Stimulated activated effector memory CD8-positive, alpha-beta T cell treated with anti-CD3 and anti-CD28 coated beads, Interleukin-12 subunit alpha, Interleukin-12 subunit beta, amount 100 ng/mL, for 72 hours (primary cell): Measurements from ENCODE around the gene PTGDR2.
A peak's percentile ranks its signal among the peaks of the same experiment; 100 is the strongest.

Experiments
- ATAC-seq: fragments of 150-1000 bp; cut with Tn5 transposase; 2 replicates; pipeline ENCODE4 v1.10.0; 2021
- DNase-seq, 2 donors: peaks; one replicate each; pipeline ENCODE4 v3.0.0; 2021 to 2022; ENCODE audit warnings: low spot score in 2 of 2
- H3K27ac Mint-ChIP-seq: one replicate; pipeline ENCODE4 v1.8.0; 2022; ENCODE audit warnings: mild to moderate bottlenecking, mixed read lengths
- H3K36me3 Mint-ChIP-seq: one replicate; pipeline ENCODE4 v1.8.0; 2022; ENCODE audit warnings: mild to moderate bottlenecking, mixed read lengths
- H3K4me1 Mint-ChIP-seq: one replicate; pipeline ENCODE4 v1.8.0; 2022; ENCODE audit warnings: mixed read lengths
- H3K4me3 Mint-ChIP-seq: one replicate; pipeline ENCODE4 v1.8.0; 2022; ENCODE audit warnings: mild to moderate bottlenecking, mixed read lengths
- H3K9me3 Mint-ChIP-seq: one replicate; pipeline ENCODE4 v1.8.0; 2022; ENCODE audit warnings: mixed read lengths

Gene PTGDR2

DNA sequence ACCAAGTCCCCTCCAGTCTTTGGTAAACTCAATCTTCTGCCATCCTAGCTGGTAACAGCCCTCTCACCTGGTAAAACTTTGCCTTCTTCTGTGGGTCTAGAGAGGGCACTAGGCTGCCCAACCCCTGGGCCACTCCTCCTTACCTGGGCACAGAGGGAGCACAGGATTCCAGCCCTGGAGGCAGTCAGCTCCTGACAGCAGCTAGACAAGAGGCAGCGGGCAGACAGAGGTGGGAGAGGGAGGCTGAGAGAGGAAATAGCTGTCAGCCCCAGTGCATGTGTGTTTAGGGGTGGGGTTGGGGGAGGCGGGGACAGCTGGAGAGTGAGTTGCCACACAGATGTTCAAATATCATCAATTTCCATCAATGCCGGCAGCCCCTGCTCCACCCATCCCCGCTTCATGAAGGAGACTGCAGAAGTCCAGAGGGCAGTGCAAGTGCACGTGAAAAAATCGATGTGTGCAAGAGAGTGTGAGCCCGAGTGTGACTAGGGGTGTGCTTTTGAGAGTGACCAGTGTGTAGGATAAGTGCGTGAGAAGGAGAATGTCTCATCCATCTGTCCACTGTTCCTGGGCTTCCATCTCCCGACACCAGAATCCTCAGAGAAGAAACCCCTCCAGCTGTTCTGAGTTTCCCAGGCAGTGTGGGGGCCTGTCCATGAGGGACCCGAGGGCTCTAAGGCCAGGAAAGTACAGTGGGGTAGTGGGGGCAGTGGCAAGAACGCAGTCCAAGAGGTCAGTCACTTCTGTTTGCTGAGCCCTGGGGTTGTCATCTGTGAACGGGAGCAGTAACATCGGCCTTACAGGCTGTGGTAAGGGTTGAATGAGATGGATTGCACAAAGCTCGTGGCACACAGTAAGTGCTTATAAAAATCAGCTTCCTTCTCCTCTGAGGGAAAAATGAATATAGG is at the start of gene PTGDR2:
TSS of gene PTGDR2 (minus strand) at position 225 of the 908 bp plus-strand sequence. CDS start 2,228 bp downstream, outside the sequence.
- no peaks in the 10 kb centered on the region for H3K9me3 Mint-ChIP-seq
- no peak within 1 kb of the TSS for H3K27ac Mint-ChIP-seq
- no peak within 1 kb of the TSS for H3K4me3 Mint-ChIP-seq
- peaks cover 20% of the 10 kb centered on the region for H3K4me1 Mint-ChIP-seq
- peaks cover 13% of the 10 kb centered on the region for H3K36me3 Mint-ChIP-seq
- ATAC-seq (no peak), DNase-seq (no peak)

DNA sequence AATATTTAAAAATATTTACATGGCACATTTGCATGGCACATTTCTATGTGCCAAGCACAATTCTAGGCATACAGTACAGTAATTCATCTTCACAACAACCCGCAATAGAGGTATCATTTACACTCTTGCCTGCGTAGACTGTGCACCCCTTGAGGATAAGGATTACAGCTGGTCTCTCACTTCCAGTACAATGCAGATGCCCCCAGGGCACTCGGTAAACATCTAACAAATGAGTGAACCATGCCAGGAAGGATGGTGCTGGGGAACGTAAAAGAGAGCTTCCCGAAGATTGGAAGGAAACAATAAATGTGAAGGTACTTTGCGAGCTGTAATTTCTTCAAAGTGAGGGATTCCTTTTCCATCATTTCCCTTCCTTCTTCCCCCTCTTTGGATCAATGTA is 49.3 kb upstream of the PTGDR2 start:
- Mint-ChIP-seq H3K36me3 (peaks cover 47% of the 10 kb centered on the region), H3K27ac (peak overlapping the region; percentile 94), H3K4me3 (peak overlapping the region; percentile 86), H3K4me1 (peaks cover 35% of the 10 kb centered on the region), H3K9me3 (no peaks in the 10 kb centered on the region)
- no peak for ATAC-seq
- DNase-seq: no peak

DNA sequence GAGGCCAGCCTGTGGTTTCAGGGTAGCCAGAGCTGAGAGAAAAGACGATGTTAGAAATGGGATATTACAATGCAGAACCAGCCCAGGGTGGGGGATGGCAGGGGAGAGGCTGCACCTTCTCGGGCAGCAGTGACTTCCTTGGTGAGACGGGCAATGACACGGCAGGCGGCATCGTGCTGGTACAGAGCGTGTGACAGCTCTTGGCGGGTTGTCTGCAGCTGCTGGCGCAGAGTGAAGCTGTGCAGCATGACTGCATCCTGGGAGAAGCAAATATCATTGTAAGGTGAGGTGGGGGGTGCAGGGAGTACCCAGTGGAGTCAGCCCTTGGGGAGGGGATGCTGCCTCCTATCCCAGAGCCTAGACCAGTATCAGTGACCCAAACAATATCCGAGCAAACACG is 46.9 kb upstream of the PTGDR2 start:
- Mint-ChIP-seq H3K4me3 (no peak overlapping the region), H3K27ac (peak overlapping the region; percentile 26), H3K36me3 (peaks cover 71% of the 10 kb centered on the region), H3K4me1 (peaks cover 29% of the 10 kb centered on the region), H3K9me3 (no peaks in the 10 kb centered on the region)
- no peak for DNase-seq
- ATAC-seq: no peak

DNA sequence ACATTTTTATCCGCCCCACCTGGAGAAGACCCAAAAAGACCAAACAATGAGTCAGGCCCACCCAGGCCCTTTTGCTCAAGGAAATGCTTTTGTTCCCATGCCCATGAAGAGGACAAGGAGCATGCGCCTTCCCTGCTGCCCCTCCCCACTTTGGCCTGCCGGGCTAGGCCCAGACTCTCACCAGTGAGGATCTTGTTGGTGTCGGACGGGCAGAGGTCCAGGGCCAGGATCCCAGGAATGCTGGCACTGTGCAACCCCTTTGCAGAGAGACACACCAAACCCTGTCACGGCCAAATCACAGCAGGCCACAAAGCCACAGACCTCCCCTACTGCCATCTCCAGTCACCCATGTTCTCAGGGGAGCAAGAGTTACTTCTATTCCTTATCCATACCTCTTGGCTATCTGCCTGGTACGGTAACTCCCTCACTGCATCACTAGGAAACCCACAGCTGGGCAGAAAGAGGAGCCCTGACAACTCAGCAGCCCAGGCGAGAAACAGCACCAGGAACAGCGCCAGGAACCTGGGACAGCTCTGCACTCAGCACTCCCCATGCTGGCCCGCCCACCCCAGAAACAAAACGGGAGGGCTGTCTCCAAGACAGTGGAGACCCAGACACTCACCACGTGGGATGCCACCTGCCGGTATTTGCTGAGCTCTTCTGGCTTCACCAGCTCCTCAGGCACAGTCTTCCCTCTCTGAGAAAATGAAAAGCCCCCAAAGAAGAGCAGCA is 45.1 kb upstream of the PTGDR2 start:
- DNase-seq (no peak), ATAC-seq (no peak)
- Mint-ChIP-seq H3K9me3 (no peaks in the 10 kb centered on the region), H3K36me3 (peaks cover 82% of the 10 kb centered on the region), H3K4me3 (no peak overlapping the region), H3K27ac (no peak overlapping the region), H3K4me1 (peaks cover 29% of the 10 kb centered on the region)

DNA sequence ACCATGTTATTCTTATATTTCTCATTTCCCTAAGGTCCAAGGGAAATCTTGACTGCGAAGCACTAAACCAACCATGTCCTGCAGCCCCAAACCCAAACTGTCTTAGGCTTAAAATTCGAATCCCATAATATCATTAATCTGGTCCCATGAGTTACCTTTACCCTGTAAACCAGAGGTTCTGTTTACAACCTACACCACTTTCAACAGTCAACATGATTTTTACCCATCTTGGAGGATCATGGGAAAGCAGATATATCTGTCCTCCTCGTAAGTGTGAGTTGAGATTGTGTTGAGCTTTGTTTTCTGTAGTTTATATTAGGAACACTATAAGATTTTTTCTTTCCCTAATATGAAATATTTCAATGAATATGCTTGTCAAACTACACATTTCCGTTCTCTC is 44.2 kb upstream of the PTGDR2 start:
- Mint-ChIP-seq H3K36me3 (peaks cover 91% of the 10 kb centered on the region), H3K27ac (no peak overlapping the region), H3K4me3 (no peak overlapping the region), H3K9me3 (no peaks in the 10 kb centered on the region), H3K4me1 (peaks cover 21% of the 10 kb centered on the region)
- DNase-seq (no peak), ATAC-seq (no peak)

DNA sequence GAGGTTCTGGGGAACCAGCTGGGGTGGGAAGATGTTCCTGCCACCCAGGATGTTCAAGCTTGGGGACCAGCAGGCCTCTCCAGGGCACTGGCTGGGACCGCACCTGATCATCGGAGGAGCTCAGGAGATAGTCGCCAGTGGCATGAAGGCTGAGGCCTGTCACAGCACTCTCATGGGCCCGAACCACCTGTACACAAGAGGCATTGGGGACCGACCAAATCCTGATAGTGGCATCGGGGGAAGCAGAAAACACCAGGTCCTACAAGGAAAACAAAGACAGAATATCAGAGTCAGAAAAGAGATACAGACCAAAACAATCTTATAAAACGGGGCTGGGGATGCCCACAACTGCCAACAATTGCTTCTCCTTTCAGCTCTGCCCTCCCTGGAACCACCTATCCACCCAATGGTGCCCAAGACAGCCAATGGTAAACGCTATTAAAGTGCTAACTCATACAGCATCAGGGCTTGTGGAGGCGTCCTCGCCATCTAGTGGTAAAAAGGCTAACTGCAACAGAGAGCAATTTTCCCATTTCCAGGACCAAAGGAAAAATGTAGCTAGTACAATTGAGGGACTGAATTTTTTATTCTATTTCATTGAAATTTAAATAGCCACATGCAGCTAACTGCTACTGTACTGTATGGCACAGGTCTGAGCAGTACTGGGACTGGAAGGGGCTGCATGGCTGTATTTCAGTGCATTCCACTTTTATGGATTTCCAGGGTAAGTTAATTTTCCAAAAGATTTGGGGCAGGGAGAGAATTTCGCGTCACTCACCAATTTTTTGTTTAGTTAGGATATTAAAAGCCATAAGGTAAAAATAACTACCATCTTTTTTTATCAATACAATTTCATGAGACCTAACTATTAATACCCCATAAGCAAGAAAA is 43.5 kb upstream of the PTGDR2 start:
- H3K4me1 Mint-ChIP-seq: peaks cover 17% of the 10 kb centered on the region
- no peak for DNase-seq
- peaks cover 98% of the 10 kb centered on the region for H3K36me3 Mint-ChIP-seq
- ATAC-seq: peak; percentile 76
- H3K9me3 Mint-ChIP-seq: no peaks in the 10 kb centered on the region
- H3K27ac Mint-ChIP-seq: no peak overlapping the region
- H3K4me3 Mint-ChIP-seq: no peak overlapping the region

DNA sequence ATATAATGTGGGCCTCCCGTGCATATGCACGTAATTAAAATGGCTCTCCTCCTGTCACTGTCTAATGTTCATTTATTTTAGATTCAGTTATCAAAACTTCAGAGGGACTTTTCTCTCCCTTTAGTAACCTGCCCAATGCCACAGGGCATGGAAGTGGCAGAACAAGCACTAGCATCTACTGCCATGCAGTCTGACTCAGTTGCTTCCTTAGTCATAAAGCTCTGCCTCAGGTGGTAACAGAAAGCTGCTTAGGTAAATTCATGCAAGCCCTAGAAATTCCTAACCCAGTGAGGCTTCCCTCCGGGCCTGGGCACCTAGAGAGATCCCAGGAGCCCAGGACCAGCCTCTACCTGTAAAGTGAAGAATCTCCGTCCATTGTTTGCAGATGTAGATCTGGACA is 41.7 kb upstream of the PTGDR2 start:
- Mint-ChIP-seq H3K4me3 (no peak overlapping the region), H3K9me3 (no peaks in the 10 kb centered on the region), H3K36me3 (peaks cover 100% of the 10 kb centered on the region), H3K27ac (no peak overlapping the region), H3K4me1 (peaks cover 3% of the 10 kb centered on the region)
- no peak for DNase-seq
- no peak for ATAC-seq

DNA sequence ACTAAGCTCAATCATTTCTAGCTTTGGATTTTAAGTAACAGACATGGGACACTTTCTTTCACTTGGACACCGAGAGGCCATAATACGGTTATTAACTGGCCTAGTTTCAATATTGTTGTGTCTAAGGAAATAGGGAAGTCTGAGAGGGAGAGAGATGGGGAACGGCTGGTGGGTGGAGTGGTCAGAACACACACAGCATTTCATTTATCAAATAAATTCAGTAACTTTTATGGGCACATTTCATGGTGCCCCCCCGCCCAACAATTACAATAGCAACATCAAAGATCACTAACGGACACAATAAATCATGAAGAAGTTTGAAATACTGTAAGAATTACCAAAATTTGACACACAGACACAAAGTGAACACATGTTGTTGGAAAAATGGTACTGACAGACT is 39.9 kb upstream of the PTGDR2 start:
- Mint-ChIP-seq H3K4me3 (no peak overlapping the region), H3K4me1 (no peaks in the 10 kb centered on the region), H3K36me3 (peaks cover 96% of the 10 kb centered on the region), H3K27ac (peak overlapping the region; percentile 21), H3K9me3 (no peaks in the 10 kb centered on the region)
- ATAC-seq: no peak
- no peak for DNase-seq

DNA sequence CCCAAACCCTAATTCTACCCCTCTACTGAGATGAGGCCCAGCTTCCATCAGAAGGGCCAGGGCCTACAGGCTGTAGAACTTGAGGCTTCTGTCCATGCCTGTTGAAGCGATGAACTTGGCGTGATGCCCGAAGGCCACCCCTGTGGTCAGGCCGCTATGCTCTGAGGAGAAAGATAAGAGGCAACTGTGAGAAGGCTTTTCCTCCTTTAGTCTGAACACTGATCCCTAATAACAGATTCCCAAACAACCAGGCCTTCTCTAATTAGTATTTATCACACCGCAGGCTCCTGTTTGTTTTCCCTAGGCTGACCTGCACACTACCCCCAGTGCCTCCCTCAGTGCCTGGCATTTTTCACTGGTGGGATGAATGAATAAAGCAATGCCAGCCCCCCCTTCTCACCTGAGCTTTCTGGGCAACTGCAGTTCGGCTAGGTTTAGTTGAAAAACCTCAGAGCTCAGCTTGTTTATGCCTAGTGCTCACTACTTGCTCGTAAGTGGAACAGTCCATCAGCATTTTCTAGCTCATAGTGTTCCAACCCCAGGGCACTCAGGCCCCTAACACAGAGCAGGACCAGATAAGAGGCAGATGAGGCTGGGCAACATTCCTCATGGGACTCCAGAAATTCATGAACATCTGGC is 35.5 kb upstream of the PTGDR2 start:
- Mint-ChIP-seq H3K4me1 (no peaks in the 10 kb centered on the region), H3K27ac (peak overlapping the region; percentile 36), H3K9me3 (no peaks in the 10 kb centered on the region), H3K36me3 (peaks cover 71% of the 10 kb centered on the region), H3K4me3 (no peak overlapping the region)
- no peak for DNase-seq
- no peak for ATAC-seq

DNA sequence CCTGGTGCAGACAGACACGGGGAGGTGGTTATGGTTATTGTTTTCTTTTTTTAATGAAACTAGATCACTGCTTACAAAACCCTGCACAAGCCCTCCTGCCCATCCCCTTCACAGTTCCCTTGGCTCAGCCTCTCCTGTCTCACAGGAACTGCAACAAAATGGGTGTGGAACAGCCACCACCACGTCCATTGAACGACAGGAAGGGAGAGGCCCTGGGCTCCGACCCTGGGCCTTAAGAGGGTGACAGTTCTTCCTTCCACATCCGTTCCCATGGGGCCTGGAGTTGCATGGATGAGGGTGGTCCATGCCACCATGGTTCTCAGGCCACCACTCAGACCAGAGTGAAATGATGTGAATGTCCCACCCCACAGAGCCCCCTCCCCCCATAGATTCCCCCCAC is 34.9 kb upstream of the PTGDR2 start:
- no peaks in the 10 kb centered on the region for H3K9me3 Mint-ChIP-seq
- DNase-seq: no peak
- H3K4me1 Mint-ChIP-seq: no peaks in the 10 kb centered on the region
- ATAC-seq: no peak
- peaks cover 66% of the 10 kb centered on the region for H3K36me3 Mint-ChIP-seq
- H3K27ac Mint-ChIP-seq: no peak overlapping the region
- H3K4me3 Mint-ChIP-seq: no peak overlapping the region

DNA sequence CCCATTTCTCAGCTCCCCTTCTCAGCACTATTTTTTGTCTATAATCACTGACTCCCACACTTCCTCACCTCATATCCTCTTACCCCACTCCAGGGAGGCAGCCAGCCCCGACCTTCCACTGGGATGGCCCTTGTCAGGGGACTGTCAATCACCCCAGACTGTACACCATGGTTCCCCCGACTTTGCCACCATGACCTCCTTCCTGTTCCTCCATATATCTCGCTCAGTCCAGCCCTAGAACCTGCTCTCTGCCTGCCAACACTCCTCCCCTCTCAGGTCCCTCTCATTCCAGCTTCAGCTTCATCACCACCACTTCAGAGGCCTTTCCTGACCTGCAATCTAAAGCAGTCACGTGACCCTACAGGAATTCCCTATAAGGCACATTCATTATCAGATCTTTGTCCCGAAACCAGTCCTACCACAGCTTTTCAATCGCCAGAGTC is 34.1 kb upstream of the PTGDR2 start:
- H3K27ac Mint-ChIP-seq: peak overlapping the region; percentile 55
- H3K4me1 Mint-ChIP-seq: no peaks in the 10 kb centered on the region
- H3K4me3 Mint-ChIP-seq: no peak overlapping the region
- H3K36me3 Mint-ChIP-seq: peaks cover 58% of the 10 kb centered on the region
- H3K9me3 Mint-ChIP-seq: no peaks in the 10 kb centered on the region
- DNase-seq: no peak
- no peak for ATAC-seq

DNA sequence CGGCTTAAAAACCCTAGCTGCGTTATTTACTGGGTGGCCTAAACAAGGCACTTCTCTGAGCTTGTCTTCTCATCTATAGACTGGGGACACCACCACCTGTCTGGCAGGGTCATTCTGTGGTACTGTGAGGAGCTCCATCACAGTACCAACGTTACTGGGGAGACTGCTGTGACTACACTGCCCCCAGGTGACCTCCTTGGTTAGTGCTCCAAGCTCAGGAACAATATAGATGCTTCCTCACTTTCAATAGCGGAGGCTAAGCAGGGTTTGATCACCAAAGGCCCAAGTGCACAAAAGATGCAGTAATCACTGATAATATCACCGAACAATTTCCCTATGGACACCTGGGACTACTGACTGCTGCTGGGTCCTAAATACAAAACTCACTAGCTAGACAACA is 31.8 kb upstream of the PTGDR2 start:
- Mint-ChIP-seq H3K27ac (peak overlapping the region; percentile 34), H3K9me3 (no peaks in the 10 kb centered on the region), H3K4me3 (no peak overlapping the region), H3K4me1 (peaks cover 9% of the 10 kb centered on the region), H3K36me3 (peaks cover 45% of the 10 kb centered on the region)
- peak; percentile 79 for ATAC-seq
- no peak for DNase-seq

DNA sequence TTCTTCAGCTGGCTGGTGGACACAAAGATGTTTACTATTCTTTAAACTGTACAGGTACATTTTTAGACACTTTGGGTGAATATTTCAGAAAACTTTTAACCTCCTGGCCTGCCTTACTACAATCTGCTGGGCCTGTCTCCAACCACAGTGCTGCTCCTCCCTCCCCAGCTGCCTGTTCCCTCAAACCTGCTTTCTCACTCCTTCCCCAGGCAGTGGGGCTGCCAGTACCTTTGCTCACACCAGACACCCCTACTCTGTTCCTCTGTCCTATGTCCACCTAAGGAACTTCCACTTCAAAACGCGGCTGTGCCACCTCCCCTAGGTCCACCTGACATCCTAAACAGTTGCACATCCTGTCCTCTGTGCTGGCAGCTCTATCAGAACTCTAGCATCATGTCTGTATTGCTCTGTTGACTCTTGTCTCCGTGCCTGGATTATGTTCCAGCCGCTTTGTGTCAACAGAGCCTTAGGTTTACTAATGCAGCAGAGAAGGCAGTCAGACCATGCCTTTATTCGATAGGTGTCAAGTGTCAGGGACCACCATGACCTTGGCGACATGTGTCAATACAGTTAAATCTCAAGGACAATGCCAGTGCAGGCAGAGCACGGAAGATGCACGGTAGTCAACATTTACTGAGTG is 25.0 kb upstream of the PTGDR2 start:
- peak overlapping the region; percentile 10 for H3K27ac Mint-ChIP-seq
- H3K4me3 Mint-ChIP-seq: no peak overlapping the region
- ATAC-seq (no peak), DNase-seq (no peak)
- H3K36me3 Mint-ChIP-seq: peaks cover 39% of the 10 kb centered on the region
- H3K9me3 Mint-ChIP-seq: no peaks in the 10 kb centered on the region
- H3K4me1 Mint-ChIP-seq: peaks cover 9% of the 10 kb centered on the region

DNA sequence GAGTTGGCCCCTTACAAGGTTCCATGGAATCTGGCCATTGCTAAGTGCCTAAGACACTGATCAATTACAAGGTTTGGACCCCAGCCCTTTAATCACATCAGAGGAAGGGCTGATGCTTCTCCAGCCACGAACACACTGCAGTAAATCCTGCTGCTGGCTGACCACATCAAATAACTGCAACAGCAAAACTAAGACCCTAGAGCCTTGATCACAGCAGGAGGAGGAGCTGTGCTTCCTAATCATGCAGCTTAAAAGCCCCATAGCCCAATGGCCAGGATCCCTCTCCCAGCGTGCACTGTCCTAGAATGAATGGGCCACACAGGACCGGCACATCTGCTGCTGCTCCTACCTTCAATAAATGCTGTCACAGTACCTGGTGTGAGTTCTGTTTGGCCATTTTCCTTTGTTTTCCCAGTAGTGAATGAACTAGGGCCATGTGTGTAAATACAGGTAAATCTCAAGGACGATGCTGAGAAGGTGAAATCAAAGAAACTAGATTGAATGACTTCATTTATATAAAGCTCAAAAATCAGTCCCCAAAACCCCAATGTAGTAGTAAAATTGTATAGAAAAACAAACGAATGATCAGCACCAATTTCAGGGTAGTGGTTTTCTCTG is 24.3 kb upstream of the PTGDR2 start:
- no peak overlapping the region for H3K4me3 Mint-ChIP-seq

More for the DNA sequence above, 24.3 kb upstream of the PTGDR2 start:
- DNase-seq (no peak), ATAC-seq (no peak)
- peaks cover 9% of the 10 kb centered on the region for H3K4me1 Mint-ChIP-seq
- H3K36me3 Mint-ChIP-seq: peaks cover 39% of the 10 kb centered on the region
- H3K27ac Mint-ChIP-seq: peak overlapping the region; percentile 10
- no peaks in the 10 kb centered on the region for H3K9me3 Mint-ChIP-seq
